ENCODE data around the gene NBPF12. TPM values are rescaled to one million over a fixed set of nuclear protein-coding genes. Genes with fewer than 3 reads are reported as not detected.
"Not testable (repeated sequence)": the region's sequence is repeated elsewhere in the genome, so short reads cannot be mapped to it uniquely, and the experiment has no call there.

Gene NBPF12, protein sequence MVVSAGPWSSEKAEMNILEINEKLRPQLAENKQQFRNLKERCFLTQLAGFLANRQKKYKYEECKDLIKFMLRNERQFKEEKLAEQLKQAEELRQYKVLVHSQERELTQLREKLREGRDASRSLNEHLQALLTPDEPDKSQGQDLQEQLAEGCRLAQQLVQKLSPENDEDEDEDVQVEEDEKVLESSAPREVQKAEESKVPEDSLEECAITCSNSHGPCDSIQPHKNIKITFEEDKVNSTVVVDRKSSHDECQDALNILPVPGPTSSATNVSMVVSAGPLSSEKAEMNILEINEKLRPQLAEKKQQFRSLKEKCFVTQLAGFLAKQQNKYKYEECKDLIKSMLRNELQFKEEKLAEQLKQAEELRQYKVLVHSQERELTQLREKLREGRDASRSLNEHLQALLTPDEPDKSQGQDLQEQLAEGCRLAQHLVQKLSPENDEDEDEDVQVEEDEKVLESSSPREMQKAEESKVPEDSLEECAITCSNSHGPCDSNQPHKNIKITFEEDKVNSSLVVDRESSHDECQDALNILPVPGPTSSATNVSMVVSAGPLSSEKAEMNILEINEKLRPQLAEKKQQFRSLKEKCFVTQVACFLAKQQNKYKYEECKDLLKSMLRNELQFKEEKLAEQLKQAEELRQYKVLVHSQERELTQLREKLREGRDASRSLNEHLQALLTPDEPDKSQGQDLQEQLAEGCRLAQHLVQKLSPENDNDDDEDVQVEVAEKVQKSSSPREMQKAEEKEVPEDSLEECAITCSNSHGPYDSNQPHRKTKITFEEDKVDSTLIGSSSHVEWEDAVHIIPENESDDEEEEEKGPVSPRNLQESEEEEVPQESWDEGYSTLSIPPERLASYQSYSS (N-terminal part only)
- total RNA-seq (2022): 7.8 and 9.5 TPM in 2 replicates
- percentile 65 among the genes with signal in this experiment for Bru-seq, nascent RNA
- BruChase-seq, experiment 1, labeled RNA remaining after a 6-hour chase: percentile 61 among the genes with signal in this experiment
- BruChase-seq, experiment 2, labeled RNA remaining after a 2-hour chase: percentile 67 among the genes with signal in this experiment
- long read RNA-seq, partial matches to known transcripts: 2 of 3 reads
- long read RNA-seq, other reads (novel, unspliced or antisense): 1 of 3 reads

DNA sequence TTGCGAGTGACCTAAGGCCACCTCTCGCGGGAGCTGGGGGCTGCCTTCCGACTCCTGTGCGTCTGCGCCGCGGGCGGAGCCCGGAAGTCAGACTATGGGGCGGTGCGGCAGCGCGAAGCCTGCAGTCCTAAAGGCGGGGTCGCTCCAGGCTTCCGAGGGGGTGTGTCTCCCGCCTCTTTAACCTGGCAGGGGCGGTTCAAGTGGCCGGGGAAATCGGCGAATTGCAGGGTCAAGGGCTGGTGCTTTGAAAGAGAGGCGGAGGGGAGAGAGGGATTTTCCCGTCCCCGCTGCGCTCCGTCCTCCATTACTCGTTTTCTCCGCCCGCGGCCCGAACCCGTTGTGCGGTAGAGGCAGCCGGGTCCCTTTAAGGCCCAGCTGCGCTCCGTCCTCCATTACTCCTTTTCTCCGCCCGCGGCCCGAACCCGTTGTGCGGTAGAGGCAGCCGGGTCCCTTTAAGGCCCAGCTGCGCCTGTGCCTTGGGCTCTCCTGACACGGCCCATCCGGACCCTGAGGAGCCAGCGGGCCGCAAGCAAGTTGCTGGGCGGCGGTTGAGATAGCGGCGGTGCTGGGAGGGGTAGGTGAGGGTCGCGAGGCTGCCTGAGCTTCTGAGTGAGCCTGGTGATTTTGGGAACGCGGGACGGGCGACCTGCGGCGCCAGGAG lies at the start of gene NBPF12:
Gene NBPF12, plus strand, starts transcription at position 83 of the 661 bp plus-strand sequence. CDS start 21,820 bp downstream, outside the sequence.
- intact Hi-C loops (cut with micrococcal nuclease; ENCODE audit: unreplicated experiment); H3K9me3 Mint-ChIP-seq (ENCODE audit: low read depth, unreplicated experiment); BruUV-seq (replicated peaks); CTCF ChIA-PET; H3K4me1 Mint-ChIP-seq (ENCODE audit: low read depth, unreplicated experiment): not testable (repeated sequence)
- H3K4me3 Mint-ChIP-seq (ENCODE audit: low read depth, unreplicated experiment): peak within 1 kb of the TSS; percentile 96
- H3K36me3 Mint-ChIP-seq (ENCODE audit: insufficient read depth, unreplicated experiment): peaks cover 19% of the 10 kb centered on the region
- DNase-seq: peak; percentile 86
- peaks cover 13% of the 10 kb centered on the region for H3K27me3 Mint-ChIP-seq (ENCODE audit: unreplicated experiment)
- peak within 1 kb of the TSS; percentile 64 for H3K27ac Mint-ChIP-seq (ENCODE audit: unreplicated experiment)

DNA sequence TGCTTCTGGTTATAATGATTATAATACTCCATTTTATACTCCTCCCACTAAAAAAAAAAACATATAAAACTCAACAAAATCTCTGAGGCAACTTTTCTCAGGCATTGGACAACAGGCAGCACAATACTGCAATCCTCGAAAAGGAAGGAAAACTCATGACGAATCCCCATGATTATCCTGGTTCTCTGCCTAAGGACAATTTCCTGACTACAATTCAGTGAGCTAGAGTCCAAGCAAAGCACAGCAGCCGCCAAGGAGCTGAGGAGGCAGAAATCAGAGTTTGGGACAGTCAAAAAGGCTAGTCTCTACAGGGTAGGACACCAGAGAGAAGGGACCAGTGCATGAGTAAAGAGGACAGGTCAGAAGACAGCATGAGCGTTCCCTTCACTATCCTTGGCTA lies 46.8 kb upstream of the NBPF12 start:
- H3K36me3 Mint-ChIP-seq (ENCODE audit: insufficient read depth, unreplicated experiment); BruUV-seq (replicated peaks); intact Hi-C loops (cut with micrococcal nuclease; ENCODE audit: unreplicated experiment): not testable (repeated sequence)

DNA sequence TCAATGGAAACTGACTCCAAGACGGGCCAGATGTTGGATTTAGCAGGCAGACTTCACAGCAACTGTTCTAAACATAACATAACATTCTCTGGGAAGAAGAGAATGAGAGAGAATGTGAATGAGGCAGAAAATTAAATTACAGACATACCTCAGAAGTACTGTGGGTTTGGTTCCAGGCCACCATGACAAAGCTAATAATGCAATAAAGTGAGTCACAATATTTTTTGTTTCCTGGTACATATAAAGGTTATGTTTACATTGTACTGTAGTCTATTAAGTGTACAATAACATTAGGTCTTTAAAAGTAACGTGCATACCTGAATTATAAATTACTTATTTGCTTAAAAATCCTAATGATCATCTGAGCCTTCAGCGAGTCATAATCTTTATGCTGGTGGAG lies 45.8 kb upstream of the NBPF12 start:
- CTCF ChIA-PET; H3K4me3 Mint-ChIP-seq (ENCODE audit: low read depth, unreplicated experiment); BruUV-seq (replicated peaks); H3K27me3 Mint-ChIP-seq (ENCODE audit: unreplicated experiment); H3K36me3 Mint-ChIP-seq (ENCODE audit: insufficient read depth, unreplicated experiment); H3K27ac Mint-ChIP-seq (ENCODE audit: unreplicated experiment); H3K4me1 Mint-ChIP-seq (ENCODE audit: low read depth, unreplicated experiment); H3K9me3 Mint-ChIP-seq (ENCODE audit: low read depth, unreplicated experiment); DNase-seq; intact Hi-C loops (cut with micrococcal nuclease; ENCODE audit: unreplicated experiment): not testable (repeated sequence)

More for the DNA sequence above, 46.8 kb upstream of the NBPF12 start:
- H3K4me3 Mint-ChIP-seq (ENCODE audit: low read depth, unreplicated experiment); H3K27me3 Mint-ChIP-seq (ENCODE audit: unreplicated experiment); CTCF ChIA-PET; H3K9me3 Mint-ChIP-seq (ENCODE audit: low read depth, unreplicated experiment); DNase-seq; H3K27ac Mint-ChIP-seq (ENCODE audit: unreplicated experiment); H3K4me1 Mint-ChIP-seq (ENCODE audit: low read depth, unreplicated experiment): not testable (repeated sequence)

DNA sequence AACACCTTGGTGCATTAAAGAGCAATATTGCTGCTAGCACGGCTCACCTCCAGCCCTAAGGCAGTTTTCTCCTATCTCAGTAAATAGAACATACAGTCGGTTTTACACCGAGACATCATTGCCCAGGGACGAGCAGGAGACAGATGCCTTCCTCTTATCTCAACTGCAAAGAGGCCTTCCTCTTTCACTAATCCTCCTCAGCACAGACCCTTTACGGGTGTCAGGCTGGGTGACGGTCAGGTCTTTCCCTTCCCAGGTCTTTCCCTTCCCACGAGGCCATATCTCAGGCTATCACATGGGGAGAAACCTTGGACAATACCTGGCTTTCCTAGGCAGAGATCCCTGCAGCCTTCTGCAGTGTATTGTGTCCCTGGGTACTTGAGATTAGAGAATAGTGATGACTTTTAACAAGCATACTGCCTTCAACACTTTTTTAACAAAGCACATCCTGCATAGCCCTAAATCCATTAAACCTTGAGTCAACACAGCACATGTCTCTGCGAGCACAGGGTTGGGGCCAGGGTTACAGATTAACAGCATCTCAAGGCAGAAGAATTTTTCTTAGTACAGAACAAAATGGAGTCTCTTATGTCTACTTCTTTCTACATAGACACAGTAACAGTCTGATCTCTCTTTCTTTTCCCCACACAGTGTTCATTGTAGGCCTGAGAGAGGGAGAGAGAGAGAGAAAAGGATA lies 30.4 kb upstream of the NBPF12 start:
- H3K27me3 Mint-ChIP-seq (ENCODE audit: unreplicated experiment); H3K36me3 Mint-ChIP-seq (ENCODE audit: insufficient read depth, unreplicated experiment); DNase-seq; H3K27ac Mint-ChIP-seq (ENCODE audit: unreplicated experiment); H3K4me1 Mint-ChIP-seq (ENCODE audit: low read depth, unreplicated experiment); H3K9me3 Mint-ChIP-seq (ENCODE audit: low read depth, unreplicated experiment); BruUV-seq (replicated peaks); intact Hi-C loops (cut with micrococcal nuclease; ENCODE audit: unreplicated experiment); CTCF ChIA-PET; H3K4me3 Mint-ChIP-seq (ENCODE audit: low read depth, unreplicated experiment): not testable (repeated sequence)

DNA sequence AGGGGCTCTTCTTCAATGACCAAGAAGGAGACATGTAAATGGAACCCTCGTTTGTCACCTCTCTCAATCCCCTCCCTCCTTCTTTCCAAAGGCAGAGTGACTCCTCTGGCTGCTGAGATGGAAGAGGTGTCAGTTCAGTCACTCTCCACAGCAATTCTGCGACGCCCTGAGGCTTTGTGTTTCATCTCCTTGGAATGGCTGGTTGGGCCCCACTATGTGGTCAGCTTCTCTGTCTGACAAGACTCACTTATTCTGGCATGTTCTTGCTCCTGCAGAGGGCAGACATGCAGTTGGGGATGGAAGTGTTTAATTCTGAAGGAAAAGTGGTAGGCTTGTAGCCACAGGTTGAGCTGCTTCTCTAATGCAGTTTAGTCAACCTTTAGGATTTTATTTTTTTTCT lies 25.1 kb upstream of the NBPF12 start:
- CTCF ChIA-PET; intact Hi-C loops (cut with micrococcal nuclease; ENCODE audit: unreplicated experiment); H3K27me3 Mint-ChIP-seq (ENCODE audit: unreplicated experiment); H3K9me3 Mint-ChIP-seq (ENCODE audit: low read depth, unreplicated experiment); H3K4me3 Mint-ChIP-seq (ENCODE audit: low read depth, unreplicated experiment); DNase-seq; H3K36me3 Mint-ChIP-seq (ENCODE audit: insufficient read depth, unreplicated experiment); H3K27ac Mint-ChIP-seq (ENCODE audit: unreplicated experiment); BruUV-seq (replicated peaks); H3K4me1 Mint-ChIP-seq (ENCODE audit: low read depth, unreplicated experiment): not testable (repeated sequence)

DNA sequence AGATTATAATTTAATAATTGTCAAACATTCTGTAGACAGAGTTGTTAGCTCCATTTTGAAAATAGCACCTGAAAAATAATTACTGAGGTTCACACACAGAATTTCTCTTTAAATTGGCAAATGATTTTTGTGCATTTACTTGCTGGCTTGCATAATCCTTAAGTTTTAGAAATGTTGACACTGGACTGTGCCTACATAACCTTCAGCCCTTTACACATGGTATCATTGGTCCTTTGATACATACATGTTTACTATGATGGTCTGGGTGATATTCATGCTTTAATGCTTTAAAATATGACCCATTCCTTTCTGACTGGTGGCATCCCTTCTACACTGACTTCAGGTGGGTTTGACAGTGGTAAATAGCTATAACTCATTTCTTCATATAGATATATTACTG lies 17.3 kb upstream of the NBPF12 start:
- H3K9me3 Mint-ChIP-seq (ENCODE audit: low read depth, unreplicated experiment); BruUV-seq (replicated peaks); H3K27me3 Mint-ChIP-seq (ENCODE audit: unreplicated experiment); H3K36me3 Mint-ChIP-seq (ENCODE audit: insufficient read depth, unreplicated experiment); DNase-seq; H3K27ac Mint-ChIP-seq (ENCODE audit: unreplicated experiment); intact Hi-C loops (cut with micrococcal nuclease; ENCODE audit: unreplicated experiment); H3K4me1 Mint-ChIP-seq (ENCODE audit: low read depth, unreplicated experiment); CTCF ChIA-PET; H3K4me3 Mint-ChIP-seq (ENCODE audit: low read depth, unreplicated experiment): not testable (repeated sequence)

DNA sequence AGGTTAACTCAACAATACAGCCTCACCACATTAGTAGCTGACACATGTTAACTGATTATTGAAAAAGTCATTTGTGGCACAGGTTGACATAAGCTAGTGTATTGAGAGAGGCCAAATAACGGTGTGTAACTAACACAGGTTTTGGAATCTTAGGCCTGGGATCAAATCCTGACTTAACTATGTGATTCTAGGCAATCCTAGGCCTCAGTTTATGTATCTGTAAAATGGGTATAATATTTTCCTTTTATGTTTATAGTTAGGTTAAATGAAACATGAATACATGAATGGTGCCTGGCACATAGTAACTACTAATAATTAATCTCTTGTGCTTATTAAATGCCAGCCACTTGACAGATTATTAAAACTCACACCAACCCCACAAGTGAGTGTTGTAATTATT lies 15.5 kb upstream of the NBPF12 start:
- DNase-seq; H3K27me3 Mint-ChIP-seq (ENCODE audit: unreplicated experiment); H3K4me1 Mint-ChIP-seq (ENCODE audit: low read depth, unreplicated experiment); intact Hi-C loops (cut with micrococcal nuclease; ENCODE audit: unreplicated experiment); H3K9me3 Mint-ChIP-seq (ENCODE audit: low read depth, unreplicated experiment); BruUV-seq (replicated peaks); H3K4me3 Mint-ChIP-seq (ENCODE audit: low read depth, unreplicated experiment); CTCF ChIA-PET; H3K27ac Mint-ChIP-seq (ENCODE audit: unreplicated experiment); H3K36me3 Mint-ChIP-seq (ENCODE audit: insufficient read depth, unreplicated experiment): not testable (repeated sequence)

DNA sequence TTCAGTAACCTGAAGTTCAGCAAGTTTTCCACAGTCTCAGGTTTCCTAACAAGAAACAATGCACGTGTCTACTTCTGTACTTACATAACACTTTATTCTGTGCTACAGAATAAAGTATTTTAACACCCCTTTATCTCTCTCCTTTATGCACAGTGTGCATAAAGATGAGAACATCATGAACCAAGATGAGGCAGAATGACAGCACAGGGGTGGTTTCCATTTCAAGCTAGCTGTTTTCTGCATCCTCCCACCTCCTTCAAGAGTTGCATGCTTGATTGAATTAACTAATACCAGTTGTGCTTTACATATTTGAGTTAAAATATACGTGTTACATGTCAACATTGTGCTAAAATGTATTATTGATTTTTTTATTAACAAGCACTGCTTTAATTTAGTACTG lies 14.0 kb upstream of the NBPF12 start:
- intact Hi-C loops (cut with micrococcal nuclease; ENCODE audit: unreplicated experiment); H3K9me3 Mint-ChIP-seq (ENCODE audit: low read depth, unreplicated experiment); DNase-seq; H3K4me3 Mint-ChIP-seq (ENCODE audit: low read depth, unreplicated experiment); H3K27ac Mint-ChIP-seq (ENCODE audit: unreplicated experiment); H3K27me3 Mint-ChIP-seq (ENCODE audit: unreplicated experiment); CTCF ChIA-PET; H3K36me3 Mint-ChIP-seq (ENCODE audit: insufficient read depth, unreplicated experiment); BruUV-seq (replicated peaks); H3K4me1 Mint-ChIP-seq (ENCODE audit: low read depth, unreplicated experiment): not testable (repeated sequence)

DNA sequence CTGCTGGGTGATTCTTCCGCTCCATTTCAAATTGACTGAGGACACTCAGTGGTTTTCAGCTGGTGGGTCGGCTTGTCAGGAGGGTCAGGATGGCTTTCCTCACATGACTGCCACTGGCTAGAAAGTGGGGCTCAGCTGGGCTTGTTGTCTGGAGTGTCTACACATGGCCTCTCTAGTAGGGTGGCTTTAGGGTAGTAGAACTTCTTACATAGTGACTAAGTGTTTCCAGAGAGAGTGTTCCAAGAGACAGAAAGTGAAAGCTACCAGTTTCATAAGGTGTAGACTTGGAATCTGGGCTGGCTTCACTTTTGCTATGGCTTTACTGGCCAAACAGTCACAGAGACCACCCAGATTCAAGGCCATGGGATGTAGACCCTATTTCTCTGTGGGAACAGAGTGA lies 11.7 kb upstream of the NBPF12 start:
- H3K27me3 Mint-ChIP-seq (ENCODE audit: unreplicated experiment): peaks cover 13% of the 10 kb centered on the region

More for the DNA sequence above, 11.7 kb upstream of the NBPF12 start:
- BruUV-seq (replicated peaks); H3K4me3 Mint-ChIP-seq (ENCODE audit: low read depth, unreplicated experiment); H3K9me3 Mint-ChIP-seq (ENCODE audit: low read depth, unreplicated experiment); H3K4me1 Mint-ChIP-seq (ENCODE audit: low read depth, unreplicated experiment); CTCF ChIA-PET; intact Hi-C loops (cut with micrococcal nuclease; ENCODE audit: unreplicated experiment); H3K36me3 Mint-ChIP-seq (ENCODE audit: insufficient read depth, unreplicated experiment); H3K27ac Mint-ChIP-seq (ENCODE audit: unreplicated experiment); DNase-seq: not testable (repeated sequence)
